ENCODE data around the gene FOXI1.

Gene FOXI1

GRCh38 chr5:170148430-170149205 is 42.9 kb downstream of the FOXI1 start:
- no peak for TF ChIP-seq CTCF (IDR thresholded peaks at IDR 0.05; ENCODE audit: low read depth, low read length, missing control alignments)
- H3K4me3 ChIP-seq (ENCODE audit: low read depth, low read length), result no peak overlapping the region
- no peak for DNase-seq (ENCODE audit: low read depth)

DNA sequence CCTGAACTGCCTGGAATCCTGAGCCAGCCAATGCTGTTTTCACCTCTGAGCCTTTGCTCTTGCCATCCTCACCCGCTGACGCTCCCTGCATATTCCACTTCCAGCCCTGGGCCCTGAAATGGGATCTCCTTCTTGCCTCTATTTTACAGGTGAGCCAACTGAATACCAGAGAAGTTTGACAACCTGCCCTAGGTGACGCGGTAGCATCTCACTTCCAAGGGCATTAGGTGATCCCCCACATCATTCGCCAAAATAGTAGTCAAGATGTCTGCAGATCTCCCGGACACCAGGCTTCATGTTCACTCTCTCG is 43.5 kb downstream of the FOXI1 start:
- no peak for DNase-seq (ENCODE audit: low read depth)
- TF ChIP-seq CTCF (IDR thresholded peaks at IDR 0.05; ENCODE audit: low read depth, low read length, missing control alignments), result no peak
- no peak overlapping the region for H3K4me3 ChIP-seq (ENCODE audit: low read depth, low read length)

DNA sequence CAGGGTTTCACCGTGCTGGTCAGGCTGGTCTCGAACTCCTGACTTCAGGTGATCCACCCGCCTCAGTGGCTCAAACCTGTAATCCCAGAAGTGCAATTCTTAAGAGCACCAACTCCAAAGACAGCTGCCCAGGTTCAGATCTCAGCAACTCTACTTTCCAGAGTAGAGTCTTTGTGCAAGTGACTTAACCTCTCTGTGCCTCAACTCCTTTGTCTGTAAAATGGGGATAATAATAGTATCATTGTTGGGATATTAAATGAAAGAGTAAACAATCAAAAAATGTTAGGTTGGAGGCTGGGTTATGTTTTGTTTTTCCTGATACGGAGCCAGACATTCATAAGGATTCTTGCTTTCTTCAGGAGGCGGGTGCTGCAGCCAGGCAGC is 45.0 kb downstream of the FOXI1 start:
- no peak for TF ChIP-seq CTCF (IDR thresholded peaks at IDR 0.05; ENCODE audit: low read depth, low read length, missing control alignments)
- H3K4me3 ChIP-seq (ENCODE audit: low read depth, low read length), result no peak overlapping the region
- no peak for DNase-seq (ENCODE audit: low read depth)

DNA sequence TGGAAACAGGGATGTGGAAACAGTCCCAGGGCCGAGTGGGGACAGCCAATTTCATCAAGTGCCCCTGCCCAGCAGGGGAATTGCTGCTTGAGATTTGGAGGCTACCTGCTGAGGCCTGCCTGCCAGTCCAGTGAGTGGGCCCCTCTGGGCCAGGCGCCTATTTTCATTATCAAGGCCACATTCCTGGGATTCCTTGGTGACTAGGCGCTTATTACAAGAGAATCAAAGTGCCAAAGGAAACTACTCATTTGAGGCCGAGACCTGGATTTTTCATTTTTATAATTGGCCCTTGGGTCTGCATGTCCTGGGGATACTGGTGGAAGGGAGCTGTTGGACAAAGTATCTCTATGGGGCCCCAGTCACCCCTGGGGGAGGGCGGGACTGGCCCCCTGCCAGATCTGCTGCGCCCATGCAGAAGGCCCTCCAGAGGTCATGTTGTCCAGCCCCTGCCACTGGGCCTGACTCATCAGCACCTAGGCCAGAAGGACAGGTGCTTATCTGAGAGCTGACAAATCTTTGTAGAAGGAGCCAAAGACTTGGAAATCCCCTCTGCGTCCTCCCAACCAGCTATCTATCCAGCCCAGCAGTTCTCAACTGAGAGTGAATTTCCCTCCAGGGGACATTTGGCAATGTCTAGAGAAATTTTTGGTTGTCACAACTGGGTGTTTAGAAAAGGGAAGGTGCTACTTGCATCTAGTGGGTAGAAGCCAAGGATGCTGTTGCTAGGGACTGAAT is 45.6 kb downstream of the FOXI1 start:
- no peak for DNase-seq (ENCODE audit: low read depth)
- no peak overlapping the region for H3K4me3 ChIP-seq (ENCODE audit: low read depth, low read length)
- no peak for TF ChIP-seq CTCF (IDR thresholded peaks at IDR 0.05; ENCODE audit: low read depth, low read length, missing control alignments)

GRCh38 chr5:170152767-170153166 is 47.1 kb downstream of the FOXI1 start:
- H3K4me3 ChIP-seq (ENCODE audit: low read depth, low read length), result no peak overlapping the region
- no peak for DNase-seq (ENCODE audit: low read depth)
- TF ChIP-seq CTCF (IDR thresholded peaks at IDR 0.05; ENCODE audit: low read depth, low read length, missing control alignments), result no peak

DNA sequence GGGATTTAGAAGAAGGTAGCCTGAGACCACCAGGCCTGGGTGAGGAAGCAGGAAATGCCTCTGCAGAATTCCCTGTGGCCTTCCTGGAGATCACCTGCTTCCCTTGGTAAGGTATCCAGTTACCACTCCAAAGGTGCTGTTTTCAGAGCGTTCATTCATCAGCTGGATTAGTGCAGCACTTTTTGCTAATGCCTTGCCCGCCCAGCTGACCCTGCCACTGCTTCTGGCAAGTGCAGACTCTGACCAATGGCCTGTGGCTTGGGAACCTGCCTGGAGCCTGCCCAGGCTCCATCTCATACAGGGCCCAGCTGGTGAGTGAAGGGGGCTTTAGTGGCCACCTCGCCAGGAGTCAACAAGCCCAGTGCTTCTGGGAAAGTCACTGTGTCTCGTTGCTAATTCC is 48.6 kb downstream of the FOXI1 start:
- no peak for TF ChIP-seq CTCF (IDR thresholded peaks at IDR 0.05; ENCODE audit: low read depth, low read length, missing control alignments)
- no peak for DNase-seq (ENCODE audit: low read depth)
- no peak overlapping the region for H3K4me3 ChIP-seq (ENCODE audit: low read depth, low read length)

DNA sequence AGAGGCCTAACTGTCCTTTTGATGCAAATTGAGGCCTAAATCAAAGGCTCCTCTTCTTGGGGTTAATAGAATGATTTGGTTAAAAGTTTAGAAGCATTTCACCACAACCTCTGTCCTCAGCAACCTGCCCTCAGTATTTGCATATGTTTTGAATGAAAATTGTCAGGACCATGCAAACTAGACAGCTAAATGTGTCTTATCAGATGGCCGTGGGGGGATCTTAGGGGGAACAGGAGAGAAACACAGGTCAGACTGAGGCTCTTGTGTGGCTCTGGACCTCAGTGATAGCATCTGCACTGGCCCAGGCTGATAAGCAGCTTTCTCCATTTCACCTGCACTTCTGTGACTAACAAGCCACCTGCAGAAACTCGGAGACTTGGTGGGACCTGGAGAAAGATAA is 49.0 kb downstream of the FOXI1 start:
- H3K4me3 ChIP-seq (ENCODE audit: low read depth, low read length), result no peak overlapping the region
- no peak for DNase-seq (ENCODE audit: low read depth)

More for the DNA sequence above, 49.0 kb downstream of the FOXI1 start:
- no peak for TF ChIP-seq CTCF (IDR thresholded peaks at IDR 0.05; ENCODE audit: low read depth, low read length, missing control alignments)

All from GM12864 (cell line).